GM19193 (cell line): ENCODE measurements around the gene GPT2.

Source experiments
- POLR2A ChIP-seq: IDR thresholded peaks from 4 replicates; pipeline ENCODE4 v1.6.1; 2011; ENCODE audit not compliant: insufficient read depth, insufficient read length; ENCODE audit errors: extremely low read depth

Gene GPT2

GRCh38 chr16:46975908-46976470 lies 91.8 kb downstream of the GPT2 start:
- no peak for TF ChIP-seq POLR2A

GRCh38 chr16:46976550-46976949 lies 92.4 kb downstream of the GPT2 start:
- no peak for TF ChIP-seq POLR2A
